Erythroblast (primary cell): ENCODE measurements around the gene PTPRC.

ENCODE experiments used
- GATA1 ChIP-seq: IDR thresholded peaks from 2 replicates; pipeline ENCODE4 v1.6.1; 2011; ENCODE audit warnings: low read depth, mild to moderate bottlenecking, control low read depth, low read length, moderate library complexity
- POLR2A ChIP-seq: IDR thresholded peaks from 2 replicates; pipeline ENCODE4 v1.6.1; 2011; ENCODE audit warnings: mild to moderate bottlenecking, low read length

- TF ChIP-seq POLR2A (no peak), GATA1 (no peak)
Measured at GRCh38 chr1:198641966-198642668, 3.3 kb downstream of the PTPRC start.
